GM06990 (cell line): Measurements from ENCODE around the gene SEC14L1.
"Not testable (repeated sequence)": the region's sequence is repeated elsewhere in the genome, so short reads cannot be mapped to it uniquely, and the experiment has no call there.

Experiments
- DNase-seq: peaks from one replicate; pipeline ENCODE4 v3.0.0-alpha.2; 2011; ENCODE audit not compliant: insufficient read length; ENCODE audit errors: extremely low read depth
- H3K27me3 ChIP-seq: replicated peaks from 2 replicates; pipeline ENCODE4 v1.6.0; 2011; ENCODE audit warnings: low read length; ENCODE audit not compliant: control insufficient read depth, insufficient read depth
- H3K36me3 ChIP-seq: 2 replicates; pipeline ENCODE4 v1.5.1; 2011; ENCODE audit warnings: low read length; ENCODE audit not compliant: control insufficient read depth, insufficient read depth
- H3K4me3 ChIP-seq: replicated peaks from 2 replicates; pipeline ENCODE4 v1.5.1; 2011; ENCODE audit warnings: low read depth, mild to moderate bottlenecking, control low read depth, low read length
- CTCF ChIP-seq: IDR thresholded peaks from 2 replicates; pipeline ENCODE4 v1.5.1; 2011; ENCODE audit warnings: low read length, control low read depth, mild to moderate bottlenecking, inconsistent platforms; ENCODE audit not compliant: insufficient read depth, poor library complexity, severe bottlenecking

The SEC14L1 gene

GRCh38 chr17:77251622-77252183 lies 110.9 kb downstream of the SEC14L1 start:
- TF ChIP-seq CTCF: no peak
- no peaks in the 10 kb centered on the region for H3K36me3 ChIP-seq
- no peak overlapping the region for H3K4me3 ChIP-seq
- peaks cover 1% of the 10 kb centered on the region; the same call in 1 of the 2 replicates for H3K27me3 ChIP-seq
- no peak for DNase-seq

- DNase-seq, H3K36me3 ChIP-seq, H3K27me3 ChIP-seq, H3K4me3 ChIP-seq: not testable (repeated sequence)
These were observed 111.5 kb downstream of the SEC14L1 start for GRCh38 chr17:77252306-77252705.

- H3K36me3 ChIP-seq: no peaks in the 10 kb centered on the region
- peaks cover 1% of the 10 kb centered on the region; the same call in 1 of the 2 replicates for H3K27me3 ChIP-seq
These were observed 112.9 kb downstream of the SEC14L1 start for GRCh38 chr17:77253611-77254051.

GRCh38 chr17:77254951-77255825 lies 114.4 kb downstream of the SEC14L1 start:
- Histone ChIP-seq H3K4me3 (no peak overlapping the region), H3K36me3 (no peaks in the 10 kb centered on the region), H3K27me3 (peaks cover 1% of the 10 kb centered on the region; the same call in 1 of the 2 replicates)
- TF ChIP-seq CTCF: no peak
- DNase-seq: no peak

More at GRCh38 chr17:77253611-77254051, 112.9 kb downstream of the SEC14L1 start:
- no peak for TF ChIP-seq CTCF
- no peak for DNase-seq
- H3K4me3 ChIP-seq: no peak overlapping the region

- H3K27me3 ChIP-seq, H3K36me3 ChIP-seq, DNase-seq: not testable (repeated sequence)
These were observed 115.2 kb downstream of the SEC14L1 start for GRCh38 chr17:77255970-77256369.

GRCh38 chr17:77256710-77257109 lies 115.9 kb downstream of the SEC14L1 start:
- DNase-seq: no peak
- no peaks in the 10 kb centered on the region for H3K36me3 ChIP-seq
- H3K27me3 ChIP-seq: peaks cover 1% of the 10 kb centered on the region; the same call in 1 of the 2 replicates
- H3K4me3 ChIP-seq: no peak overlapping the region
- TF ChIP-seq CTCF: no peak

More at GRCh38 chr17:77255970-77256369, 115.2 kb downstream of the SEC14L1 start:
- not testable (repeated sequence) for H3K4me3 ChIP-seq
